ENCODE measurements around the gene UCN2.
A peak's percentile ranks its signal among the peaks of the same experiment; 100 is the strongest.
"Not testable (repeated sequence)": the region's sequence is repeated elsewhere in the genome, so short reads cannot be mapped to it uniquely, and the experiment has no call there.

Gene UCN2

GRCh38 chr3:48561045-48561736, 2.4 kb downstream of the UCN2 start:
- DNase-seq (ENCODE audit: low read depth in 2 of 2) = no peak

GRCh38 chr3:48560648-48561018, 2.9 kb downstream of the UCN2 start:
- no peak for DNase-seq (ENCODE audit: low read depth in 2 of 2)

GRCh38 chr3:48558493-48559134, 5.0 kb downstream of the UCN2 start:
- no peak for DNase-seq (ENCODE audit: low read depth in 2 of 2)

GRCh38 chr3:48556796-48557626, 6.6 kb downstream of the UCN2 start, which contains the start of gene PFKFB4:
Gene PFKFB4, minus strand, starts transcription at chr3:48556803. Its CDS starts 26 bp downstream, at chr3:48556777.
- DNase-seq (ENCODE audit: low read depth in 2 of 2) = peak; percentile 99

- no peak for DNase-seq (ENCODE audit: low read depth in 2 of 2)
These were observed 7.4 kb downstream of the UCN2 start for GRCh38 chr3:48555949-48556795.

GRCh38 chr3:48555231-48555948, 8.2 kb downstream of the UCN2 start:
- DNase-seq (ENCODE audit: low read depth in 2 of 2) = no peak

- no peak for DNase-seq (ENCODE audit: low read depth in 2 of 2)
These were observed 9.4 kb downstream of the UCN2 start for GRCh38 chr3:48553886-48554845.

- no peak for DNase-seq (ENCODE audit: low read depth in 2 of 2)
These were observed 10.2 kb downstream of the UCN2 start for GRCh38 chr3:48553361-48553760.

- DNase-seq (ENCODE audit: low read depth in 2 of 2) = no peak
These were observed 11.2 kb downstream of the UCN2 start for GRCh38 chr3:48552111-48552951.

- DNase-seq (ENCODE audit: low read depth in 2 of 2) = not testable (repeated sequence)
These were observed 11.9 kb downstream of the UCN2 start for GRCh38 chr3:48551651-48552050.

- peak; percentile 78 to 82 for DNase-seq (ENCODE audit: low read depth in 2 of 2)
These were observed 14.6 kb downstream of the UCN2 start for GRCh38 chr3:48548729-48549705.

GRCh38 chr3:48548126-48548525, 15.5 kb downstream of the UCN2 start:
- no peak for DNase-seq (ENCODE audit: low read depth in 2 of 2)

- DNase-seq (ENCODE audit: low read depth in 2 of 2) = no peak
These were observed 17.3 kb downstream of the UCN2 start for GRCh38 chr3:48546203-48546829.

GRCh38 chr3:48544141-48544540, 19.4 kb downstream of the UCN2 start:
- DNase-seq (ENCODE audit: low read depth in 2 of 2) = no peak

GRCh38 chr3:48543271-48543866, 20.2 kb downstream of the UCN2 start:
- no peak for DNase-seq (ENCODE audit: low read depth in 2 of 2)

- DNase-seq (ENCODE audit: low read depth in 2 of 2) = no peak
These were observed 25.1 kb downstream of the UCN2 start for GRCh38 chr3:48538451-48538850.

GRCh38 chr3:48536785-48537184, 26.8 kb downstream of the UCN2 start:
- no peak for DNase-seq (ENCODE audit: low read depth in 2 of 2)
